ENCODE data around the gene PLEKHD1.
"Not testable (repeated sequence)": the region's sequence is repeated elsewhere in the genome, so short reads cannot be mapped to it uniquely, and the experiment has no call there.

PLEKHD1 gene

GRCh38 chr14:69483765-69484443 is 624 bp upstream of the PLEKHD1 start:
- DNase-seq, result no peak

GRCh38 chr14:69485315-69485660 is 760 bp downstream of the PLEKHD1 start:
- no peak for DNase-seq

GRCh38 chr14:69485701-69486100 is 1.2 kb downstream of the PLEKHD1 start:
- DNase-seq, result no peak

GRCh38 chr14:69487226-69487625 is 2.7 kb downstream of the PLEKHD1 start:
- DNase-seq, result no peak

GRCh38 chr14:69487771-69488170 is 3.2 kb downstream of the PLEKHD1 start:
- DNase-seq, result no peak

GRCh38 chr14:69489495-69489894 is 5.0 kb downstream of the PLEKHD1 start:
- DNase-seq, result no peak

- DNase-seq, result no peak
Measured at GRCh38 chr14:69490219-69490918, 5.8 kb downstream of the PLEKHD1 start.

- DNase-seq, result no peak
Measured at GRCh38 chr14:69491193-69491592, 6.7 kb downstream of the PLEKHD1 start.

- no peak for DNase-seq
Measured at GRCh38 chr14:69493038-69493437, 8.5 kb downstream of the PLEKHD1 start.

- no peak for DNase-seq
Measured at GRCh38 chr14:69493791-69494190, 9.3 kb downstream of the PLEKHD1 start.

GRCh38 chr14:69495341-69495921 is 10.9 kb downstream of the PLEKHD1 start:
- no peak for DNase-seq

- not testable (repeated sequence) for DNase-seq
Measured at GRCh38 chr14:69497866-69498265, 13.3 kb downstream of the PLEKHD1 start.

GRCh38 chr14:69498286-69498685 is 13.8 kb downstream of the PLEKHD1 start:
- not testable (repeated sequence) for DNase-seq

GRCh38 chr14:69499436-69499835 is 14.9 kb downstream of the PLEKHD1 start:
- no peak for DNase-seq

GRCh38 chr14:69500096-69500495 is 15.6 kb downstream of the PLEKHD1 start:
- no peak for DNase-seq

GRCh38 chr14:69500736-69501135 is 16.2 kb downstream of the PLEKHD1 start:
- no peak for DNase-seq

- DNase-seq, result no peak
Measured at GRCh38 chr14:69501423-69501838, 16.9 kb downstream of the PLEKHD1 start.

- no peak for DNase-seq
Measured at GRCh38 chr14:69504775-69505174, 20.2 kb downstream of the PLEKHD1 start.

GRCh38 chr14:69505338-69506240 is 21.1 kb downstream of the PLEKHD1 start:
- no peak for DNase-seq

- DNase-seq, result no peak
Measured at GRCh38 chr14:69506241-69506595, 21.7 kb downstream of the PLEKHD1 start.

GRCh38 chr14:69518289-69519101 is 34.0 kb downstream of the PLEKHD1 start:
- DNase-seq, result no peak

Data from activated naive CD4-positive, alpha-beta T cell treated with anti-CD3 and anti-CD28 coated beads, Interleukin-2, amount 50 U/mL, for 16 hours (primary cell).